H1 (cell line): ENCODE results near the gene FAHD2B. TPM values are rescaled to one million over a fixed set of nuclear protein-coding genes. Genes with fewer than 3 reads are reported as not detected.

Experiments
- ASH2L ChIP-seq: fragments of 200-600, 300-600 bp; sonication (generic); IDR thresholded peaks from one replicate; pipeline ENCODE4 v1.7.1; 2017; ENCODE audit warnings: low read length
- JUND ChIP-seq: IDR thresholded peaks from 2 replicates; pipeline ENCODE4 v1.6.1; 2011; ENCODE audit warnings: mild to moderate bottlenecking, improper control_type of control experiment, low read length
- RAD21 ChIP-seq, 2 experiments: IDR thresholded peaks in 1 of 2; conservative IDR thresholded peaks in 1 of 2; 2 replicates each; pipeline ENCODE4 v1.6.1; 2011; ENCODE audit warnings: low read depth in 2 of 2, low read length in 2 of 2, improper control_type of control experiment in 1 of 2, inconsistent platforms in 1 of 2, mild to moderate bottlenecking in 1 of 2, moderate library complexity in 1 of 2
- polyA plus RNA-seq, 7 experiments: library from polyadenylated mRNA; depleted of rRNA in 3 of 7; stranded (reverse) in 5 of 7; unstranded in 2 of 7; fragments of >200 nt in 5 of 7; fragments of 200-250 nt in 2 of 7; gene quantifications; 1 replicate in 5 of 7; 2 replicates in 1 of 7; 4 replicates in 1 of 7; pipeline versions ENCODE4 v1.2.1 to v1.2.3, GENCODE V29; 2011 to 2013; ENCODE audit warnings: missing spikeins in 2 of 7, mixed read lengths in 2 of 7
- total RNA-seq: library from RNA; stranded (reverse); fragmentation: NEBNext Ultra II Directional; extraction: Animal tissue kit (Norgen Biotek cat#: 25700); gene quantifications from 2 replicates; pipeline ENCODE4 v1.2.1, GENCODE V29; 2021

Gene FAHD2B
- total and polyA plus RNA-seq, 2 of the 8 experiments (the other 6 are each of a cell fraction or from before 2014, with no cell fraction given): 23.5 to 39.4 TPM

GRCh38 chr2:97068074-97068473 is 26.6 kb downstream of the FAHD2B start (continued):
- TF ChIP-seq RAD21 (IDR thresholded peaks at IDR 0.05 in 1 of 2, conservative IDR thresholded peaks at IDR 0.05 in 1 of 2; ENCODE audit: low read depth in 2 of 2, low read length in 2 of 2): no peak
- no peak for TF ChIP-seq JUND
- no peak for TF ChIP-seq ASH2L
